H1 (cell line): ENCODE measurements around the gene SEMA4D.

ENCODE experiments used
- CTCF ChIP-seq, 3 experiments: IDR thresholded peaks; 1 replicate in 2 of 3; 2 replicates in 1 of 3; pipeline versions ENCODE4 v1.5.1 to v1.6.1; 2011; ENCODE audit warnings: low read length in 3 of 3, mild to moderate bottlenecking in 3 of 3, inconsistent platforms in 2 of 3, low read depth in 1 of 3, moderate library complexity in 1 of 3; ENCODE audit not compliant: insufficient read depth in 1 of 3; ENCODE audit errors: control extremely low read depth in 1 of 3
- EP300 ChIP-seq, 2 experiments: IDR thresholded peaks; 1 replicate in 1 of 2; 2 replicates in 1 of 2; pipeline ENCODE4 v1.6.1; 2011 to 2012; ENCODE audit warnings: low read depth in 2 of 2, low read length in 2 of 2, mild to moderate bottlenecking in 2 of 2, borderline replicate concordance in 1 of 2, inconsistent platforms in 1 of 2, moderate library complexity in 1 of 2
- EZH2 ChIP-seq: fragments of 200-600 bp; sonication (generic); IDR thresholded peaks from 2 replicates; pipeline ENCODE4 v1.7.1; 2012; ENCODE audit warnings: low read depth, mild to moderate bottlenecking, moderate library complexity, low read length, inconsistent platforms; ENCODE audit not compliant: severe bottlenecking
- JUN ChIP-seq: IDR thresholded peaks from 2 replicates; pipeline ENCODE4 v1.6.1; 2011; ENCODE audit warnings: low read depth, mild to moderate bottlenecking, improper control_type of control experiment, low read length
- KDM4A ChIP-seq: IDR thresholded peaks from one replicate; pipeline ENCODE4 v1.7.1; 2012; ENCODE audit warnings: low read depth, mild to moderate bottlenecking, moderate library complexity, low read length, inconsistent platforms; ENCODE audit not compliant: severe bottlenecking
- PHF8 ChIP-seq: fragments of 200-600 bp; sonication (generic); conservative IDR thresholded peaks from 2 replicates; pipeline ENCODE4 v1.7.1; 2012; ENCODE audit warnings: low read depth, mild to moderate bottlenecking, inconsistent platforms, low read length, moderate library complexity
- POLR2A ChIP-seq, 2 experiments: IDR thresholded peaks; 1 replicate in 1 of 2; 2 replicates in 1 of 2; pipeline ENCODE4 v1.6.1; 2011; ENCODE audit warnings: low read depth in 2 of 2, low read length in 2 of 2, mild to moderate bottlenecking in 2 of 2; ENCODE audit errors: control extremely low read depth in 1 of 2
- SIN3A ChIP-seq, 2 experiments: IDR thresholded peaks in 1 of 2; conservative IDR thresholded peaks in 1 of 2; 2 replicates each; pipeline ENCODE4 v1.6.1; 2011 to 2012; ENCODE audit warnings: low read length in 2 of 2, improper control_type of control experiment in 1 of 2, low read depth in 1 of 2, mild to moderate bottlenecking in 1 of 2
- SRF ChIP-seq: IDR thresholded peaks from 2 replicates; pipeline ENCODE4 v1.6.1; 2011; ENCODE audit warnings: mild to moderate bottlenecking, low read depth, low read length, moderate library complexity
- TAF1 ChIP-seq: IDR thresholded peaks from 2 replicates; pipeline ENCODE4 v1.6.1; 2011; ENCODE audit warnings: mild to moderate bottlenecking, low read depth, low read length

- no peak for TF ChIP-seq SRF
- TF ChIP-seq CTCF (IDR thresholded peaks at IDR 0.05; ENCODE audit: control extremely low read depth in 1 of 3, insufficient read depth in 1 of 3, low read depth in 1 of 3, low read length in 3 of 3): no peak
- TF ChIP-seq SIN3A (conservative IDR thresholded peaks at IDR 0.05 in 1 of 2, IDR thresholded peaks at IDR 0.05 in 1 of 2; ENCODE audit: low read depth in 1 of 2, low read length in 2 of 2): no peak
- no peak for TF ChIP-seq PHF8
- TF ChIP-seq POLR2A (IDR thresholded peaks at IDR 0.05; ENCODE audit: control extremely low read depth in 1 of 2, low read depth in 2 of 2, low read length in 2 of 2): no peak
- no peak for TF ChIP-seq TAF1
- no peak for TF ChIP-seq EZH2
- TF ChIP-seq EP300 (IDR thresholded peaks at IDR 0.05; ENCODE audit: borderline replicate concordance in 1 of 2, low read depth in 2 of 2, low read length in 2 of 2): no peak
- no peak for TF ChIP-seq JUN
- TF ChIP-seq KDM4A: no peak
Measured at GRCh38 chr9:89526667-89527066, 28.8 kb upstream of the SEMA4D start.
